GM12891 (cell line): ENCODE measurements around the gene OR10A6.

Experiments
- DNase-seq: peaks from one replicate; pipeline ENCODE4 v3.0.0; 2011; ENCODE audit warnings: low spot score; ENCODE audit not compliant: insufficient read length
- FAIRE-seq: peaks from 2 replicates; lab custom pipeline; 2011; peaks lifted over from hg19 to GRCh38; lab: Jason Lieb, UNC
- PAX5 ChIP-seq: IDR thresholded peaks from 2 replicates; pipeline ENCODE4 v1.6.1; 2011; ENCODE audit warnings: low read length, moderate library complexity, mild to moderate bottlenecking; ENCODE audit not compliant: insufficient read depth, severe bottlenecking
- POLR2A ChIP-seq: IDR thresholded peaks from 2 replicates; pipeline ENCODE4 v1.6.1; 2011; ENCODE audit warnings: low read depth, low read length, control low read depth
- POLR2AphosphoS5 ChIP-seq: IDR thresholded peaks from 2 replicates; pipeline ENCODE4 v1.6.1; 2011; ENCODE audit warnings: low read depth, low read length, control low read depth
- POU2F2 ChIP-seq: IDR thresholded peaks from 2 replicates; pipeline ENCODE4 v1.6.1; 2011; ENCODE audit warnings: low read depth, mild to moderate bottlenecking, control low read depth, low read length, moderate library complexity
- SPI1 ChIP-seq: IDR thresholded peaks from 2 replicates; pipeline ENCODE4 v1.6.1; 2011; ENCODE audit warnings: low read depth, low read length, control low read depth
- TAF1 ChIP-seq: IDR thresholded peaks from 2 replicates; pipeline ENCODE4 v1.6.1; 2011; ENCODE audit warnings: low read depth, low read length, control low read depth

Gene OR10A6

DNA sequence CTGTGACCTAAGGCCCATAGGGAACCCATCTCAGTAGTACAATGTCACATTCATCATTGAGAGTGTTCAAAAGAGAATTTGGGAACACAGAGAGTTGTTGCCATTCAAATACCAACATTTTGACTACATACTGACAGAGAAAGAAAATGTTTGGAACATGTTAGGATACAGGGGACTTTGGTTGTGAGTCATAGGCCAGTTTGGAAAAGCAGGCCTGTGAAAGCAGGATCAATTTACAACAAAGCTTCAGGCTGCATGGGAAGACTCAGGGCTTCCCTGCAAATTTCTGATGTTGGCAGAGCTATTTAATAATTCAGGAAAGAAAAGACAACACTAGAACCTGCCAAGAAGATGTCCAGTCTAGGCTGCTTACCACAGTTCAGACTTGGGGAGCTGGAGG lies 33.8 kb upstream of the OR10A6 start:
- FAIRE-seq (no peak), DNase-seq (no peak)
- TF ChIP-seq TAF1 (no peak), POU2F2 (no peak), POLR2A (no peak), SPI1 (no peak), POLR2AphosphoS5 (no peak), PAX5 (no peak)

- DNase-seq = no peak
- TF ChIP-seq PAX5 (no peak), SPI1 (no peak), POU2F2 (no peak), POLR2AphosphoS5 (no peak), TAF1 (no peak), POLR2A (no peak)
- no peak for FAIRE-seq
These were observed 33.2 kb upstream of the OR10A6 start for GRCh38 chr11:7964261-7964660.

- TF ChIP-seq TAF1 = no peak
- no peak for TF ChIP-seq PAX5
- TF ChIP-seq POLR2A = no peak
- TF ChIP-seq SPI1 = no peak
- TF ChIP-seq POLR2AphosphoS5 = no peak
- TF ChIP-seq POU2F2 = no peak
- DNase-seq = no peak
- FAIRE-seq = no peak
These were observed 24.1 kb upstream of the OR10A6 start for GRCh38 chr11:7955191-7955590.

GRCh38 chr11:7949934-7950333 lies 18.9 kb upstream of the OR10A6 start:
- FAIRE-seq = no peak

GRCh38 chr11:7944123-7944522 lies 13.1 kb upstream of the OR10A6 start:
- FAIRE-seq (no peak), DNase-seq (no peak)
- TF ChIP-seq SPI1 = no peak
- TF ChIP-seq TAF1 = no peak
- TF ChIP-seq POU2F2 = no peak
- TF ChIP-seq POLR2A = no peak
- no peak for TF ChIP-seq POLR2AphosphoS5

More at GRCh38 chr11:7949934-7950333, 18.9 kb upstream of the OR10A6 start:
- TF ChIP-seq SPI1 = no peak
- no peak for TF ChIP-seq POU2F2
- TF ChIP-seq POLR2AphosphoS5 = no peak
- TF ChIP-seq POLR2A = no peak
- no peak for TF ChIP-seq PAX5
- no peak for TF ChIP-seq TAF1
- no peak for DNase-seq

DNA sequence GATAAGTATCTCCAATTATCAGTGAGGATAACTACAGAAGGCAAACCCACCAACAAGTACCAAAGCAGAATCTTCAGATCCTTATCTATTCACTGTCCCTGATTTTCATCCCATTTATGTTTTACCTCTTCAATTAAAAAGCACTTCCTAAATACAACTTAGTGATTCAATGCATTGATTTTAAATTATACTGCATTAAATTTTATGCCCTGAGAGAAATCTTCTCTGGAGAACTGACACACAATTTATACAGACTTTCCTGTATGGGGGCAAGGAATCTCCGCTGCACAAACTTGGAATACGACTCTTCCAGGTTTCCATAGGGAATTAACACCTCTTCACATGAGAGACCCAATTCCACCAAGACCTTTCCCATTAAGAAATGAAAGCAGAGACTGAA lies 10.5 kb upstream of the OR10A6 start, which contains the start of gene OR10A3:
Gene OR10A3, minus strand, starts transcription at position 101 of the 400 bp plus-strand sequence. CDS start 2,188 bp downstream, outside the sequence.
- no peak for DNase-seq
- TF ChIP-seq POU2F2 (no peak), POLR2A (no peak), SPI1 (no peak), TAF1 (no peak), POLR2AphosphoS5 (no peak), PAX5 (no peak)
- FAIRE-seq = no peak

DNA sequence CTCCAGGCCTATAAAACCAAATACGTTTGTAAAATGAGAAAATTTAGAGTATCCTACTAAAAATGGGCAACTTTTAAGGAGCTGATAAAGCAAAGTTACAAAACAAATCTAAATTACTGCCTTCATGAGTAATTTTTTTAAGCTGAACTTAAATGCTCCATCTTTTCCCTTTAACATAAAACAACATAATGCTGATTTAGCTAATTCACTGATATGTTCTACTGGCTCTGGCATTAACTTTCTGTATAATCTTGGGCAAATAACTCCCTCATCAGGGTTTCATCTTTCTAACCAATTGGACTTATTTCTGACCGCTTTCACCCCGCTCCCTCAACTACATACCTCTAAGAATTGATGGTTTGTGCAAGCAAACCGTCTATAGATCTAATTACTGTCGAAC lies 10.1 kb upstream of the OR10A6 start:
- no peak for DNase-seq
- no peak for TF ChIP-seq SPI1
- no peak for TF ChIP-seq TAF1
- no peak for TF ChIP-seq POLR2AphosphoS5
- TF ChIP-seq POLR2A = no peak
- TF ChIP-seq PAX5 = no peak
- no peak for TF ChIP-seq POU2F2
- FAIRE-seq = no peak

- DNase-seq (no peak), FAIRE-seq (no peak)
- TF ChIP-seq POU2F2 (no peak), PAX5 (no peak), TAF1 (no peak), POLR2A (no peak), SPI1 (no peak), POLR2AphosphoS5 (no peak)
These were observed 5.5 kb upstream of the OR10A6 start for GRCh38 chr11:7936615-7937014.

DNA sequence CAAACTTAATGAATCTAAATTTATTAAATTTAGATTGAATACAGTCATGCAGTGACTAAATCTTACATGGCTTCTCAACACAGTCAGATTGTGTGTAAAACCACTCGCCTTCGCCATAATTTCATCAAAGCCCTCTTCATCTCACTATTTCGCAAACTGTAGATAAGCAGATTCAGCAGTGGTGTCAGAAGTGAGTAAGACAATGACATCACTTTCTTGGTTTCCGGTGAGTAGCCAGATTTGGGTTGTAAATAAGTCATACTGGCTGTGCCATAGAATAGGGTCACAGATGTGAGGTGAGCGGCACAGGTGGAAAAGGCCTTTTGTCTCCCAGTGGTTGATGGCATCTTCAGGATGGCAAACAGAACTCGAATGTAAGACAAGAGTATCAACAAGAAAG lies 3.4 kb downstream of the OR10A6 start:
- no peak for DNase-seq

DNA sequence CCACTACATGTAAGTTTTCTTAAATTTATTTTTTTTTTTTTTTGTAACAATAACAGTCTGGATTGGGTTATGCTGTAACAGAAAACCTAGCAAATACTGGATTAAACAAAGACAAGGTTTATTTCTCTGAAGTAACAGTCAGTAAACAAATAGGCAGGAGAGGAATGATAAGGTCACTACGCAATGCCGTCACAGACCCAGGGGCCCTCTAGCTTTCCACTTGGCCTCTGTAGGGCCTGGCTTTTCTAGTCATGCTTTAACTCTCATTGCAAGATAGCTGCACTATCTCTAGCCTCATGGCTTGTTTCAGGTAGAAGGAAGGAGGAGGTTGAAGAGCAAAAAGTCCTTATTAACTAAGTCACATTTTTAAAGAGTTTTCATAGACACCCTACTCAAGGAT lies 6.5 kb downstream of the OR10A6 start:
- no peak for FAIRE-seq
- no peak for DNase-seq
- TF ChIP-seq POU2F2 = no peak
- no peak for TF ChIP-seq TAF1
- TF ChIP-seq SPI1 = no peak
- no peak for TF ChIP-seq POLR2A
- TF ChIP-seq PAX5 = no peak
- no peak for TF ChIP-seq POLR2AphosphoS5

More for the DNA sequence above, 3.4 kb downstream of the OR10A6 start:
- FAIRE-seq = no peak
- no peak for TF ChIP-seq TAF1
- TF ChIP-seq POLR2AphosphoS5 = no peak
- no peak for TF ChIP-seq POU2F2
- no peak for TF ChIP-seq PAX5
- TF ChIP-seq SPI1 = no peak
- TF ChIP-seq POLR2A = no peak
